GM12878 (cell line): ENCODE results near the gene PRR15. TPM values are rescaled to one million over a fixed set of nuclear protein-coding genes. Genes with fewer than 3 reads are reported as not detected.

Experiments
- ATAC-seq: fragments of 200-7000 bp; cut with Tn5 transposase; 3 replicates; pipeline ENCODE4 v1.9.1; 2020; ENCODE audit warnings: mild to moderate bottlenecking, moderate library complexity
- BruUV-seq: library from RNA; stranded (reverse); fragments of 400-500 nt; replicated peaks from 2 replicates; lab custom pipeline; 2021; lab: Mats Ljungman, UMichigan
- CTCF ChIA-PET: fragments of 300-600 bp; sonication (Branson Sonifier 250); formaldehyde crosslinking; extraction: SDS; loops from one replicate; lab custom pipeline; 2021; ENCODE audit warnings: inconsistent platforms; lab: Yijun Ruan, JAX
- POLR2A ChIA-PET: fragments of 350-600 bp; formaldehyde crosslinking; extraction: SDS; loops from one replicate; lab custom pipeline; 2021; ENCODE audit warnings: inconsistent platforms; lab: Charles Lee
- RAD21 ChIA-PET: fragments of 300-600 bp; sonication (Branson Sonifier 250); formaldehyde crosslinking; loops from one replicate; lab custom pipeline; 2023; ENCODE audit warnings: antibody characterized with exemption; ENCODE audit not compliant: unreplicated experiment; lab: Charles Lee
- SMC1A ChIA-PET: fragments of 300-600 bp; sonication (Branson Sonifier 250); formaldehyde crosslinking; loops from one replicate; lab custom pipeline; 2023; ENCODE audit not compliant: unreplicated experiment, uncharacterized antibody; lab: Charles Lee
- DNase-seq: peaks from one replicate; pipeline ENCODE4 v3.0.0-alpha.2; 2011; ENCODE audit warnings: low read depth, low spot score
- FAIRE-seq: peaks from 3 replicates; lab custom pipeline; 2011; peaks lifted over from hg19 to GRCh38; lab: Jason Lieb, UNC
- H2AFZ ChIP-seq: 2 replicates; pipeline ENCODE4 v1.6.0; 2011; ENCODE audit warnings: low read depth, low read length, control low read depth; ENCODE audit not compliant: control insufficient read depth
- H3K27ac ChIP-seq: 2 replicates; pipeline ENCODE4 v1.5.1; 2011; ENCODE audit warnings: control low read depth; ENCODE audit not compliant: control insufficient read depth, insufficient read depth
- H3K27me3 ChIP-seq, 2 experiments: replicated peaks in 1 of 2; 2 replicates each; pipeline versions ENCODE4 v1.6.0 to v1.6.1; 2011; ENCODE audit warnings: low read length in 1 of 2; ENCODE audit not compliant: control insufficient read depth in 2 of 2, insufficient read depth in 2 of 2
- H3K36me3 ChIP-seq, 2 experiments: 2 replicates each; pipeline ENCODE4 v1.5.1; 2011; ENCODE audit warnings: low read length in 1 of 2; ENCODE audit not compliant: control insufficient read depth in 2 of 2, insufficient read depth in 2 of 2
- H3K4me1 ChIP-seq: 2 replicates; pipeline ENCODE4 v1.6.1; 2011; ENCODE audit warnings: mild to moderate bottlenecking, low read length, moderate library complexity, mixed read lengths; ENCODE audit not compliant: control insufficient read depth, insufficient read depth
- H3K4me2 ChIP-seq: 2 replicates; pipeline ENCODE4 v1.6.0; 2011; ENCODE audit warnings: control low read depth; ENCODE audit not compliant: control insufficient read depth, insufficient read depth
- H3K4me3 ChIP-seq: fragments of 200-600 bp; sonication (generic); 2 replicates; pipeline ENCODE4 v1.5.1; 2016
- H3K79me2 ChIP-seq: 2 replicates; pipeline ENCODE4 v1.6.0; 2011; ENCODE audit warnings: low read length; ENCODE audit not compliant: control insufficient read depth, insufficient read depth
- H3K9ac ChIP-seq: 2 replicates; pipeline ENCODE4 v1.8.0; 2011; ENCODE audit warnings: low read length, control low read depth, mixed read lengths; ENCODE audit not compliant: control insufficient read depth, insufficient read depth
- H3K9me3 ChIP-seq: replicated peaks from 3 replicates; pipeline ENCODE4 v1.5.1; 2011; ENCODE audit warnings: mild to moderate bottlenecking, low read length; ENCODE audit not compliant: control insufficient read depth, insufficient read depth
- H4K20me1 ChIP-seq: 2 replicates; pipeline ENCODE4 v1.6.0; 2011; ENCODE audit not compliant: control insufficient read depth, insufficient read depth
- BRCA1 ChIP-seq: IDR thresholded peaks from 2 replicates; pipeline ENCODE4 v1.6.1; 2011; ENCODE audit warnings: low read depth, low read length, improper control_type of control experiment
- CREB1 ChIP-seq: IDR thresholded peaks from 2 replicates; pipeline ENCODE4 v1.6.1; 2012; ENCODE audit warnings: low read depth, mild to moderate bottlenecking, inconsistent platforms
- DPF2 ChIP-seq: fragments of 450-650 bp; IDR thresholded peaks from 2 replicates; pipeline ENCODE4 v1.6.1; 2017; ENCODE audit warnings: mild to moderate bottlenecking
- EGR1 ChIP-seq, 2 experiments: IDR thresholded peaks; 1 replicate in 1 of 2; 2 replicates in 1 of 2; pipeline ENCODE4 v1.6.1; 2011 to 2012; ENCODE audit warnings: low read depth in 2 of 2, low read length in 2 of 2, borderline replicate concordance in 1 of 2, mild to moderate bottlenecking in 1 of 2, moderate library complexity in 1 of 2
- EZH2 ChIP-seq: IDR thresholded peaks from 2 replicates; pipeline ENCODE4 v1.6.1; 2012; ENCODE audit warnings: low read depth, mild to moderate bottlenecking, control low read depth, inconsistent platforms, low read length, borderline replicate concordance; ENCODE audit not compliant: control insufficient read depth
- HDAC2 ChIP-seq: fragments of 200-600 bp; sonication (generic); IDR thresholded peaks from 2 replicates; pipeline ENCODE4 v1.6.1; 2017
- IKZF2 ChIP-seq, 2 experiments: fragments of 450-650 bp; IDR thresholded peaks; 2 replicates each; pipeline ENCODE4 v1.6.1; 2017; ENCODE audit warnings: mild to moderate bottlenecking in 2 of 2, moderate library complexity in 2 of 2
- IRF4 ChIP-seq: IDR thresholded peaks from 2 replicates; pipeline ENCODE4 v1.6.1; 2011; ENCODE audit warnings: low read depth, low read length
- LARP7 ChIP-seq: fragments of 450-650 bp; IDR thresholded peaks from 2 replicates; pipeline ENCODE4 v1.6.1; 2017; ENCODE audit warnings: mild to moderate bottlenecking
- MTA3 ChIP-seq: IDR thresholded peaks from 2 replicates; pipeline ENCODE4 v1.6.1; 2012; ENCODE audit warnings: low read length, inconsistent platforms, borderline replicate concordance
- PAX5 ChIP-seq: IDR thresholded peaks from 2 replicates; pipeline ENCODE4 v1.6.1; 2011; ENCODE audit warnings: low read depth, low read length, borderline replicate concordance
- RFX5 ChIP-seq: IDR thresholded peaks from 2 replicates; pipeline ENCODE4 v1.6.1; 2011; ENCODE audit warnings: low read depth, low read length, improper control_type of control experiment
- SMAD5 ChIP-seq: IDR thresholded peaks from 2 replicates; pipeline ENCODE4 v1.6.1; 2016; ENCODE audit warnings: antibody characterized with exemption, low read depth
- ZNF217 ChIP-seq: fragments of 450-650 bp; IDR thresholded peaks from 2 replicates; pipeline ENCODE4 v1.6.1; 2017; ENCODE audit warnings: antibody characterized with exemption, mild to moderate bottlenecking
- WGBS: methylation state at CpG from one replicate; pipeline ENCODE4 v1.1.6; 2016; ENCODE audit warnings: low lambda C conversion rate; ENCODE audit not compliant: insufficient replicate concordance, insufficient coverage; ENCODE audit errors: missing lambda C conversion rate; 5-methylcytosine and 5-hydroxymethylcytosine counted together
- in situ Hi-C: fragments of 300-500 bp; cut with MboI; formaldehyde crosslinking; loops from 9 replicates; pipeline ENCODE4 v1.14.3; 2018; ENCODE audit warnings: mixed read lengths
- intact Hi-C: fragments of 100-400 bp; cut with micrococcal nuclease; formaldehyde crosslinking; loops from one replicate; pipeline ENCODE4 v1.14.2; 2022; ENCODE audit not compliant: unreplicated experiment
- polyA plus RNA-seq, 11 experiments: library from polyadenylated mRNA; depleted of rRNA in 4 of 11; unstranded in 6 of 11; stranded (reverse) in 5 of 11; fragments of >200 nt; fragmentation: Nextera tagmentation in 4 of 11; fragmentation: Illumina TruSeq in 1 of 11; extraction: Ambion mirVana in 4 of 11; extraction: Trizol in 1 of 11; gene quantifications; 1 replicate in 1 of 11; 2 replicates in 10 of 11; pipeline versions ENCODE4 v1.2.1 to v1.2.3, GENCODE V29; 2011 to 2016; ENCODE audit warnings: inconsistent platforms in 2 of 11, missing spikeins in 2 of 11, low read depth in 1 of 11
- total RNA-seq, 4 experiments: library from RNA; depleted of rRNA in 3 of 4; stranded (reverse); fragments of >200 nt in 3 of 4; fragmentation: Illumina TruSeq in 1 of 4; extraction: Trizol in 1 of 4; gene quantifications; 2 replicates each; pipeline versions ENCODE4 v1.2.1 to v1.2.3, GENCODE V29; 2013 to 2021
- TF ChIP-seq, protein P1 (sequence below): fragments of 450-650 bp; IDR thresholded peaks from 2 replicates; pipeline ENCODE4 v1.6.1; 2014; ENCODE audit warnings: mild to moderate bottlenecking
- TF ChIP-seq, protein P2 (sequence below): IDR thresholded peaks from 2 replicates; pipeline ENCODE4 v1.6.1; 2012; ENCODE audit warnings: low read depth, low read length, improper control_type of control experiment

Gene PRR15
- total and polyA plus RNA-seq, 10 of the 15 experiments (the other 5 are each of a cell fraction or from before 2014, with no cell fraction given): not detected

- Histone ChIP-seq H3K36me3 (no peaks in the 10 kb centered on the region), H3K27me3 (no peaks in the 10 kb centered on the region), H3K79me2 (no peaks in the 10 kb centered on the region), H4K20me1 (no peaks in the 10 kb centered on the region), H3K4me1 (no peaks in the 10 kb centered on the region), H2AFZ (no peak overlapping the region), H3K4me3 (no peak overlapping the region), H3K9me3 (no peaks in the 10 kb centered on the region), H3K4me2 (no peak overlapping the region), H3K27ac (no peak overlapping the region), H3K9ac (no peak overlapping the region)
- RAD21 ChIA-PET: no interaction called here
- FAIRE-seq: no peak
- WGBS: 0% methylated on average over 2 of the region's 2 CpGs
- SMC1A ChIA-PET: interaction anchor here (1.1 kb wide), 1 partner anchor 18 kb away, joined by 3 read pairs; no protein-coding TSS in a partner anchor
- POLR2A ChIA-PET: no interaction called here
- intact Hi-C loops: no loop called here
- ATAC-seq: no peak
- in situ Hi-C loops: no loop called here
- DNase-seq: no peak
- BruUV-seq: no TSS peak
- TF ChIP-seq SMAD5 (no peak), PAX5 (no peak), EZH2 (no peak), IRF4 (no peak), RFX5 (no peak), LARP7 (no peak), MTA3 (no peak), CREB1 (no peak), HDAC2 (no peak), DPF2 (no peak), BRCA1 (no peak), IKZF2 (IDR thresholded peaks at IDR 0.05) (no peak), EGR1 (IDR thresholded peaks at IDR 0.05; ENCODE audit: borderline replicate concordance in 1 of 2, low read depth in 2 of 2, low read length in 2 of 2) (no peak), ZNF217 (no peak)
- TF ChIP-seq, protein P1, sequence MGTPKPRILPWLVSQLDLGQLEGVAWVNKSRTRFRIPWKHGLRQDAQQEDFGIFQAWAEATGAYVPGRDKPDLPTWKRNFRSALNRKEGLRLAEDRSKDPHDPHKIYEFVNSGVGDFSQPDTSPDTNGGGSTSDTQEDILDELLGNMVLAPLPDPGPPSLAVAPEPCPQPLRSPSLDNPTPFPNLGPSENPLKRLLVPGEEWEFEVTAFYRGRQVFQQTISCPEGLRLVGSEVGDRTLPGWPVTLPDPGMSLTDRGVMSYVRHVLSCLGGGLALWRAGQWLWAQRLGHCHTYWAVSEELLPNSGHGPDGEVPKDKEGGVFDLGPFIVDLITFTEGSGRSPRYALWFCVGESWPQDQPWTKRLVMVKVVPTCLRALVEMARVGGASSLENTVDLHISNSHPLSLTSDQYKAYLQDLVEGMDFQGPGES: no peak
- TF ChIP-seq, protein P2, sequence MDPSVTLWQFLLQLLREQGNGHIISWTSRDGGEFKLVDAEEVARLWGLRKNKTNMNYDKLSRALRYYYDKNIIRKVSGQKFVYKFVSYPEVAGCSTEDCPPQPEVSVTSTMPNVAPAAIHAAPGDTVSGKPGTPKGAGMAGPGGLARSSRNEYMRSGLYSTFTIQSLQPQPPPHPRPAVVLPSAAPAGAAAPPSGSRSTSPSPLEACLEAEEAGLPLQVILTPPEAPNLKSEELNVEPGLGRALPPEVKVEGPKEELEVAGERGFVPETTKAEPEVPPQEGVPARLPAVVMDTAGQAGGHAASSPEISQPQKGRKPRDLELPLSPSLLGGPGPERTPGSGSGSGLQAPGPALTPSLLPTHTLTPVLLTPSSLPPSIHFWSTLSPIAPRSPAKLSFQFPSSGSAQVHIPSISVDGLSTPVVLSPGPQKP: no peak
- CTCF ChIA-PET: interaction anchor here (0.6 kb wide), 1 partner anchor 901 kb away, joined by 3 read pairs; no protein-coding TSS in a partner anchor
Observed at GRCh38 chr7:29612596-29612995, 49.0 kb downstream of the PRR15 start.
